Activated naive CD4-positive, alpha-beta T cell treated with anti-CD3 and anti-CD28 coated beads, Interleukin-2, amount 50 U/mL, for 72 hours (primary cell): ENCODE measurements around the gene PACRG. TPM values are rescaled to one million over a fixed set of nuclear protein-coding genes. Genes with fewer than 3 reads are reported as not detected.
A peak's percentile ranks its signal among the peaks of the same experiment; 100 is the strongest.

Experiments
- ATAC-seq, 2 donors: fragments of 150-1000 bp; cut with Tn5 transposase; 2 replicates each; pipeline ENCODE4 v1.10.0; 2021; ENCODE audit warnings: mild to moderate bottlenecking in 2 of 2, moderate library complexity in 2 of 2
- DNase-seq, 2 donors: peaks; one replicate each; pipeline ENCODE4 v3.0.0; 2021 to 2022; ENCODE audit warnings: low spot score in 2 of 2
- H3K27ac Mint-ChIP-seq, 2 donors: one replicate each; pipeline ENCODE4 v1.8.0; 2022; ENCODE audit warnings: mild to moderate bottlenecking in 2 of 2, mixed read lengths in 2 of 2
- H3K36me3 Mint-ChIP-seq, 2 donors: one replicate each; pipeline ENCODE4 v1.8.0; 2022; ENCODE audit warnings: mixed read lengths in 2 of 2
- H3K9me3 Mint-ChIP-seq, 2 donors: one replicate each; pipeline ENCODE4 v1.8.0; 2022; ENCODE audit warnings: mixed read lengths in 2 of 2
- total RNA-seq, 2 donors: library from RNA; stranded (reverse); gene quantifications; one replicate each; pipeline ENCODE4 v1.2.3, GENCODE V29; 2022

PACRG gene
- total RNA-seq, 2 donors from 2014 or later, result 0.43 TPM; not detected in 1

GRCh38 chr6:162702446-162702845 is 25.3 kb upstream of the PACRG start:
- DNase-seq (no peak), ATAC-seq (no peak)
- no peaks in the 10 kb centered on the region for H3K9me3 Mint-ChIP-seq
- no peak overlapping the region for H3K27ac Mint-ChIP-seq
- H3K36me3 Mint-ChIP-seq, result no peaks in the 10 kb centered on the region

- Mint-ChIP-seq H3K27ac (no peak overlapping the region), H3K9me3 (no peaks in the 10 kb centered on the region)
These were observed 23.8 kb upstream of the PACRG start for GRCh38 chr6:162704001-162704400.

GRCh38 chr6:162705736-162706135 is 22.0 kb upstream of the PACRG start:
- Mint-ChIP-seq H3K27ac (no peak overlapping the region), H3K36me3 (no peaks in the 10 kb centered on the region), H3K9me3 (no peaks in the 10 kb centered on the region)
- ATAC-seq, result no peak
- no peak for DNase-seq

More at GRCh38 chr6:162704001-162704400, 23.8 kb upstream of the PACRG start:
- ATAC-seq (no peak), DNase-seq (no peak)
- H3K36me3 Mint-ChIP-seq, result no peaks in the 10 kb centered on the region

GRCh38 chr6:162706232-162706631 is 21.5 kb upstream of the PACRG start:
- Mint-ChIP-seq H3K27ac (no peak overlapping the region), H3K9me3 (no peaks in the 10 kb centered on the region), H3K36me3 (no peaks in the 10 kb centered on the region)
- ATAC-seq, result no peak
- DNase-seq, result no peak

GRCh38 chr6:162708971-162709370 is 18.8 kb upstream of the PACRG start:
- ATAC-seq (no peak), DNase-seq (no peak)
- Mint-ChIP-seq H3K9me3 (no peaks in the 10 kb centered on the region), H3K36me3 (no peaks in the 10 kb centered on the region), H3K27ac (no peak overlapping the region)

- Mint-ChIP-seq H3K9me3 (no peaks in the 10 kb centered on the region), H3K27ac (no peak overlapping the region), H3K36me3 (no peaks in the 10 kb centered on the region)
- DNase-seq (no peak), ATAC-seq (no peak)
These were observed 18.3 kb upstream of the PACRG start for GRCh38 chr6:162709431-162709830.

- no peaks in the 10 kb centered on the region for H3K9me3 Mint-ChIP-seq
- H3K36me3 Mint-ChIP-seq, result no peaks in the 10 kb centered on the region
- H3K27ac Mint-ChIP-seq, result no peak overlapping the region
- no peak for ATAC-seq
- DNase-seq, result no peak
These were observed 17.4 kb upstream of the PACRG start for GRCh38 chr6:162710419-162710818.

GRCh38 chr6:162710936-162711335 is 16.8 kb upstream of the PACRG start:
- Mint-ChIP-seq H3K36me3 (no peaks in the 10 kb centered on the region), H3K9me3 (no peaks in the 10 kb centered on the region), H3K27ac (no peak overlapping the region)
- no peak for ATAC-seq
- no peak for DNase-seq

- DNase-seq, result no peak
- no peak for ATAC-seq
- Mint-ChIP-seq H3K36me3 (no peaks in the 10 kb centered on the region), H3K9me3 (no peaks in the 10 kb centered on the region), H3K27ac (no peak overlapping the region)
These were observed 16.4 kb upstream of the PACRG start for GRCh38 chr6:162711376-162711775.

GRCh38 chr6:162712694-162713093 is 15.1 kb upstream of the PACRG start:
- peaks cover 6 to 7% of the 10 kb centered on the region in 2 donors for H3K36me3 Mint-ChIP-seq
- no peak overlapping the region for H3K27ac Mint-ChIP-seq
- peaks cover 3 to 4% of the 10 kb centered on the region in 2 donors for H3K9me3 Mint-ChIP-seq
- no peak for DNase-seq
- ATAC-seq, result no peak

GRCh38 chr6:162713974-162714780 is 13.6 kb upstream of the PACRG start:
- no peak for ATAC-seq
- Mint-ChIP-seq H3K27ac (no peak overlapping the region), H3K36me3 (peaks cover 6 to 7% of the 10 kb centered on the region in 2 donors), H3K9me3 (peaks cover 3 to 4% of the 10 kb centered on the region in 2 donors)
- DNase-seq, result no peak

GRCh38 chr6:162715601-162716000 is 12.2 kb upstream of the PACRG start:
- peaks cover 3 to 4% of the 10 kb centered on the region in 2 donors for H3K9me3 Mint-ChIP-seq
- no peak for DNase-seq
- H3K36me3 Mint-ChIP-seq, result peaks cover 6 to 7% of the 10 kb centered on the region in 2 donors
- ATAC-seq, result no peak
- H3K27ac Mint-ChIP-seq, result no peak overlapping the region

GRCh38 chr6:162719528-162719927 is 8.2 kb upstream of the PACRG start:
- DNase-seq (no peak), ATAC-seq (no peak)
- H3K36me3 Mint-ChIP-seq, result peaks cover 6 to 7% of the 10 kb centered on the region in 2 donors
- peaks cover 3 to 4% of the 10 kb centered on the region in 2 donors for H3K9me3 Mint-ChIP-seq
- no peak overlapping the region for H3K27ac Mint-ChIP-seq

GRCh38 chr6:162721404-162721687 is 6.4 kb upstream of the PACRG start:
- no peak overlapping the region for H3K27ac Mint-ChIP-seq
- H3K36me3 Mint-ChIP-seq, result peaks cover 6 to 7% of the 10 kb centered on the region in 2 donors
- no peak for ATAC-seq
- H3K9me3 Mint-ChIP-seq, result peaks cover 3 to 4% of the 10 kb centered on the region in 2 donors
- DNase-seq, result no peak

- ATAC-seq, result no peak
- Mint-ChIP-seq H3K9me3 (no peaks in the 10 kb centered on the region), H3K27ac (no peak overlapping the region)
These were observed 5.5 kb upstream of the PACRG start for GRCh38 chr6:162722226-162722625.

GRCh38 chr6:162722633-162723032 is 5.1 kb upstream of the PACRG start:
- ATAC-seq, result no peak
- Mint-ChIP-seq H3K27ac (no peak overlapping the region), H3K36me3 (peaks cover 0 to 4% of the 10 kb centered on the region in 2 donors)

More at GRCh38 chr6:162722226-162722625, 5.5 kb upstream of the PACRG start:
- DNase-seq, result no peak
- H3K36me3 Mint-ChIP-seq, result peaks cover 0 to 4% of the 10 kb centered on the region in 2 donors

GRCh38 chr6:162726947-162727321 is 840 bp upstream of the PACRG start:
- no peak for ATAC-seq

More at GRCh38 chr6:162722633-162723032, 5.1 kb upstream of the PACRG start:
- H3K9me3 Mint-ChIP-seq, result no peaks in the 10 kb centered on the region
- no peak for DNase-seq

GRCh38 chr6:162728197-162728596 is 423 bp downstream of the PACRG start:
- H3K9me3 Mint-ChIP-seq, result no peaks in the 10 kb centered on the region
- ATAC-seq, result no peak
- peak overlapping the region; percentile 86 to 89 for H3K27ac Mint-ChIP-seq
- peaks cover 0 to 4% of the 10 kb centered on the region in 2 donors for H3K36me3 Mint-ChIP-seq
- DNase-seq, result no peak

More at GRCh38 chr6:162726947-162727321, 840 bp upstream of the PACRG start:
- DNase-seq, result peak in 1 of 2 donors; percentile 8
- H3K36me3 Mint-ChIP-seq, result peaks cover 0 to 4% of the 10 kb centered on the region in 2 donors
- H3K9me3 Mint-ChIP-seq, result no peaks in the 10 kb centered on the region
- H3K27ac Mint-ChIP-seq, result peak overlapping the region; percentile 86 to 97
